Suprapubic skin (tissue), 4 donors: ENCODE results near the gene LMF2. TPM values are rescaled to one million over a fixed set of nuclear protein-coding genes. Genes with fewer than 3 reads are reported as not detected.
A peak's percentile ranks its signal among the peaks of the same experiment; 100 is the strongest.

Source experiments
- DNase-seq, 2 donors: peaks; one replicate each; pipeline ENCODE4 v3.0.0-alpha.2; 2019; ENCODE audit warnings: low spot score in 2 of 2
- H3K27ac ChIP-seq: fragments of 200-600 bp; sonication (generic); one replicate; pipeline ENCODE4 v1.5.1; 2019
- H3K27me3 ChIP-seq: fragments of 200-600 bp; sonication (generic); one replicate; pipeline ENCODE4 v1.5.1; 2019
- H3K36me3 ChIP-seq: fragments of 200-600 bp; sonication (generic); one replicate; pipeline ENCODE4 v1.5.1; 2019
- H3K4me1 ChIP-seq: fragments of 200-600 bp; sonication (generic); one replicate; pipeline ENCODE4 v1.5.1; 2019
- H3K4me3 ChIP-seq: fragments of 200-600 bp; sonication (generic); one replicate; pipeline ENCODE4 v1.5.1; 2019; ENCODE audit warnings: mild to moderate bottlenecking
- H3K9me3 ChIP-seq: fragments of 200-600 bp; sonication (generic); one replicate; pipeline ENCODE4 v1.5.1; 2019
- CTCF ChIP-seq, 2 donors: fragments of 200-600 bp in 1 of 2; fragments of 450-650 bp in 1 of 2; sonication (generic) in 1 of 2; IDR thresholded peaks; one replicate each; pipeline ENCODE4 v1.5.1; 2016 to 2019; ENCODE audit warnings: antibody characterized with exemption in 2 of 2, mild to moderate bottlenecking in 1 of 2, moderate library complexity in 1 of 2
- EP300 ChIP-seq: sonication (generic); formaldehyde crosslinking; IDR thresholded peaks from one replicate; pipeline ENCODE4 v1.6.1; 2017; ENCODE audit warnings: antibody characterized with exemption
- POLR2A ChIP-seq, 2 donors: fragments of 450-650 bp; IDR thresholded peaks; one replicate each; pipeline ENCODE4 v1.6.1; 2017; ENCODE audit warnings: antibody characterized with exemption in 2 of 2, mild to moderate bottlenecking in 2 of 2, moderate library complexity in 2 of 2
- POLR2AphosphoS5 ChIP-seq, 3 donors: sonication (generic); formaldehyde crosslinking; IDR thresholded peaks; one replicate each; pipeline ENCODE4 v1.6.1; 2017; ENCODE audit warnings: antibody characterized with exemption in 3 of 3
- WGBS: methylation state at CpG from one replicate; pipeline ENCODE4 v1.1.5; 2018; 5-methylcytosine and 5-hydroxymethylcytosine counted together
- total RNA-seq, 4 donors: library from RNA; depleted of rRNA; stranded (reverse); fragments of >200 nt; gene quantifications; one replicate each; pipeline ENCODE4 v1.1.0, GENCODE V29; 2016

LMF2 gene
- total RNA-seq, 4 donors from 2014 or later: 28.9 to 65.6 (median 44.7) TPM

- DNase-seq: no peak
- H3K4me1 ChIP-seq: peaks cover 71% of the 10 kb centered on the region
These were observed 19.6 kb upstream of the LMF2 start for GRCh38 chr22:50526834-50527801.

GRCh38 chr22:50526108-50526833 is 18.8 kb upstream of the LMF2 start:
- TF ChIP-seq CTCF (IDR thresholded peaks at IDR 0.05): peak; percentile 32 to 81
- TF ChIP-seq POLR2A (IDR thresholded peaks at IDR 0.05): peak in 1 of 2 donors; percentile 20
- no peak for TF ChIP-seq EP300
- no peak for TF ChIP-seq POLR2AphosphoS5 (IDR thresholded peaks at IDR 0.05)
- DNase-seq: peak in 1 of 2 donors; percentile 92

More at GRCh38 chr22:50526834-50527801, 19.6 kb upstream of the LMF2 start:
- 43% methylated on average over 28 of the region's 29 CpGs for WGBS
- no peaks in the 10 kb centered on the region for H3K27me3 ChIP-seq
- H3K27ac ChIP-seq: peak overlapping the region; percentile 96
- peaks cover 21% of the 10 kb centered on the region for H3K36me3 ChIP-seq
- TF ChIP-seq POLR2AphosphoS5 (IDR thresholded peaks at IDR 0.05): no peak
- no peak for TF ChIP-seq EP300
- TF ChIP-seq POLR2A (IDR thresholded peaks at IDR 0.05): no peak
- no peak for TF ChIP-seq CTCF (IDR thresholded peaks at IDR 0.05)
- H3K4me3 ChIP-seq: peak overlapping the region; percentile 91
- H3K9me3 ChIP-seq: no peaks in the 10 kb centered on the region

GRCh38 chr22:50525858-50526107 is 18.3 kb upstream of the LMF2 start:
- WGBS: no CpG with 5 or more reads among the region's 33 CpGs
- H3K27ac ChIP-seq: peak overlapping the region; percentile 96
- peak overlapping the region; percentile 91 for H3K4me3 ChIP-seq
- DNase-seq: peak in 1 of 2 donors; percentile 91
- no peaks in the 10 kb centered on the region for H3K27me3 ChIP-seq
- TF ChIP-seq POLR2A (IDR thresholded peaks at IDR 0.05) (no peak), POLR2AphosphoS5 (IDR thresholded peaks at IDR 0.05) (no peak), CTCF (IDR thresholded peaks at IDR 0.05) (no peak), EP300 (no peak)
- H3K4me1 ChIP-seq: peaks cover 58% of the 10 kb centered on the region
- H3K9me3 ChIP-seq: no peaks in the 10 kb centered on the region
- peaks cover 33% of the 10 kb centered on the region for H3K36me3 ChIP-seq

More at GRCh38 chr22:50526108-50526833, 18.8 kb upstream of the LMF2 start:
- Histone ChIP-seq H3K27ac (peak overlapping the region; percentile 96), H3K36me3 (peaks cover 28% of the 10 kb centered on the region), H3K27me3 (no peaks in the 10 kb centered on the region), H3K4me3 (peak overlapping the region; percentile 91), H3K4me1 (peaks cover 63% of the 10 kb centered on the region), H3K9me3 (no peaks in the 10 kb centered on the region)
- under 1% methylated on average over 14 of the region's 77 CpGs for WGBS

GRCh38 chr22:50525104-50525857 is 17.8 kb upstream of the LMF2 start, which contains the start of gene SCO2:
TSS of gene SCO2 (minus strand) at chr22:50525598. CDS start at chr22:50524411, 1,187 bp downstream.
- 0% methylated on average over 4 of the region's 84 CpGs for WGBS
- Histone ChIP-seq H3K36me3 (peaks cover 38% of the 10 kb centered on the region), H3K4me3 (peak within 1 kb of the TSS; percentile 91), H3K9me3 (no peaks in the 10 kb centered on the region), H3K27ac (peak within 1 kb of the TSS; percentile 96), H3K4me1 (peaks cover 53% of the 10 kb centered on the region), H3K27me3 (no peaks in the 10 kb centered on the region)
- peak; percentile 97 to 98 for DNase-seq
- TF ChIP-seq POLR2A (IDR thresholded peaks at IDR 0.05) (peak in 1 of 2 donors; percentile 64), EP300 (no peak), POLR2AphosphoS5 (IDR thresholded peaks at IDR 0.05) (peak in 2 of 3 donors; percentile 86 to 94), CTCF (IDR thresholded peaks at IDR 0.05) (peak in 1 of 2 donors; percentile 62)
